ENCODE measurements around the gene SPG11.

The SPG11 gene

DNA sequence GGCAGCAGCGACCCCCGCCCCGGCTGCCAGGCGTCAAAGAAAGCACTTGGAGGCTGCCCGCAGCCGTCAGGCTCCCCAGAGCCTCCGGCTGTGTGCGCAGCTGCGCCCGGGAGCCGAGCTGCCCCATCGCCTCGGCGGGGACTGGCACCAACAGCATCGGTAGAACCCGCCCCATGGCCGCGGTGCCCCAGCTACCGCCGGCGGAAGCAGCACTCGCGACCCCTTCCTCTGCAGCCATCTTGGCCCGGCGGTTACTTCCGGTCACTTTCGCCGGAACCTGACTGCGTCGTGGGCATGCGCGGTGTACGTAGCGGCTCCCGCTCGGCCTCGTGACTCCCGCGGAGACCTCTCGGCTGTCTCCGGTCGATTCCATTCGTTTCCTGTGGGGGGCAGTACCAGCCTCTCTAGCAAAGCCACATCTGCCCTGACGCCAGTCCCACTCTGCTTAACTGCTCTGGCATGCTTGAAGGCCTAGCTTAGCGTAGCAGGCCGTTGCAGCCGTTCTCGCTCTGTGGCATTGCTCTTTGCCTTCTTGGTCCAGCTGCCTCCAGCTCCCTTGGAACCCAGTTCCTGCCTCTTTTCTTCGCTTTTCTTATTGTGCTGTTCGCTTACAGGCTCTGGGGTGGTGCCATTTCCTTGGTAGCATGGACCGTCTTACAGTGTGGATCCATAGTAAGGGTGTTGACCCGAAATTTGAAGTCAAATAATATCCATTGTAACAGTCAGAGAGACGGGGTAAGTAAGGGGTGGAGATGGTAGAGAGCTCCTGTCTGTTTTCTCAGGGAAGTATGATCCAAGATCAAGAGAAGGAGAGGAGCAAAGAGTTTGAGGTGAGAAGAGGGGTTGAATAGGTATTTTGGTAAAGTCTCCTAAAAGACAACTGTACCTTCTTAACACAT lies at the start of gene SPG11:
Gene SPG11, minus strand, starts transcription at position 253 of the 899 bp plus-strand sequence. Its CDS starts 15 bp downstream, at position 238.
- peak within 1 kb of the TSS; percentile 91 for H3K4me3 ChIP-seq (ENCODE audit: low read length)
- TF ChIP-seq, protein P1, sequence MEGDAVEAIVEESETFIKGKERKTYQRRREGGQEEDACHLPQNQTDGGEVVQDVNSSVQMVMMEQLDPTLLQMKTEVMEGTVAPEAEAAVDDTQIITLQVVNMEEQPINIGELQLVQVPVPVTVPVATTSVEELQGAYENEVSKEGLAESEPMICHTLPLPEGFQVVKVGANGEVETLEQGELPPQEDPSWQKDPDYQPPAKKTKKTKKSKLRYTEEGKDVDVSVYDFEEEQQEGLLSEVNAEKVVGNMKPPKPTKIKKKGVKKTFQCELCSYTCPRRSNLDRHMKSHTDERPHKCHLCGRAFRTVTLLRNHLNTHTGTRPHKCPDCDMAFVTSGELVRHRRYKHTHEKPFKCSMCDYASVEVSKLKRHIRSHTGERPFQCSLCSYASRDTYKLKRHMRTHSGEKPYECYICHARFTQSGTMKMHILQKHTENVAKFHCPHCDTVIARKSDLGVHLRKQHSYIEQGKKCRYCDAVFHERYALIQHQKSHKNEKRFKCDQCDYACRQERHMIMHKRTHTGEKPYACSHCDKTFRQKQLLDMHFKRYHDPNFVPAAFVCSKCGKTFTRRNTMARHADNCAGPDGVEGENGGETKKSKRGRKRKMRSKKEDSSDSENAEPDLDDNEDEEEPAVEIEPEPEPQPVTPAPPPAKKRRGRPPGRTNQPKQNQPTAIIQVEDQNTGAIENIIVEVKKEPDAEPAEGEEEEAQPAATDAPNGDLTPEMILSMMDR (IDR thresholded peaks at IDR 0.05; ENCODE audit: low read depth, low read length): peak; percentile 75
- no peak for TF ChIP-seq EZH2phosphoT487 (IDR thresholded peaks at IDR 0.05; ENCODE audit: low read depth)
- peaks cover 38% of the 10 kb centered on the region for H3K79me2 ChIP-seq (ENCODE audit: low read length)
- peak within 1 kb of the TSS; percentile 93 for H3K9ac ChIP-seq (ENCODE audit: low read length)
- peaks cover 6% of the 10 kb centered on the region for H3K36me3 ChIP-seq (replicated peaks; ENCODE audit: low read depth, low read length)
- peak within 1 kb of the TSS; percentile 93 for H3K4me2 ChIP-seq (ENCODE audit: low read length)
- peak within 1 kb of the TSS; percentile 88 for H2AFZ ChIP-seq (ENCODE audit: low read depth, low read length)
- peak within 1 kb of the TSS; percentile 88 for H3K27ac ChIP-seq (ENCODE audit: low read length)
- H3K4me1 ChIP-seq (ENCODE audit: low read length): peaks cover 54% of the 10 kb centered on the region
- no peaks in the 10 kb centered on the region for H4K20me1 ChIP-seq (ENCODE audit: insufficient read depth, low read length)
- no peaks in the 10 kb centered on the region for H3K9me3 ChIP-seq (ENCODE audit: insufficient read depth, low read length)
- no peaks in the 10 kb centered on the region for H3K27me3 ChIP-seq (ENCODE audit: low read depth, low read length)

GRCh38 chr15:44712346-44713005 lies 49.0 kb upstream of the SPG11 start:
- peak overlapping the region; percentile 96 for H3K4me3 ChIP-seq (ENCODE audit: low read length)
- H3K4me1 ChIP-seq (ENCODE audit: low read length): peaks cover 52% of the 10 kb centered on the region
- H3K9ac ChIP-seq (ENCODE audit: low read length): peak overlapping the region; percentile 99
- peaks cover 60% of the 10 kb centered on the region for H3K36me3 ChIP-seq (replicated peaks; ENCODE audit: low read depth, low read length)
- H3K4me2 ChIP-seq (ENCODE audit: low read length): peak overlapping the region; percentile 92
- no peaks in the 10 kb centered on the region for H3K27me3 ChIP-seq (ENCODE audit: low read depth, low read length)
- H4K20me1 ChIP-seq (ENCODE audit: insufficient read depth, low read length): peaks cover 57% of the 10 kb centered on the region
- H3K9me3 ChIP-seq (ENCODE audit: insufficient read depth, low read length): no peaks in the 10 kb centered on the region
- H2AFZ ChIP-seq (ENCODE audit: low read depth, low read length): no peak overlapping the region
- TF ChIP-seq, protein P1 (IDR thresholded peaks at IDR 0.05; ENCODE audit: low read depth, low read length): no peak
- TF ChIP-seq EZH2phosphoT487 (IDR thresholded peaks at IDR 0.05; ENCODE audit: low read depth): no peak
- H3K79me2 ChIP-seq (ENCODE audit: low read length): peaks cover 83% of the 10 kb centered on the region
- peak overlapping the region; percentile 96 for H3K27ac ChIP-seq (ENCODE audit: low read length)

GRCh38 chr15:44711743-44712345 lies 48.4 kb upstream of the SPG11 start:
- H3K4me2 ChIP-seq (ENCODE audit: low read length): peak overlapping the region; percentile 92
- no peaks in the 10 kb centered on the region for H3K27me3 ChIP-seq (ENCODE audit: low read depth, low read length)
- H2AFZ ChIP-seq (ENCODE audit: low read depth, low read length): no peak overlapping the region
- H3K4me3 ChIP-seq (ENCODE audit: low read length): peak overlapping the region; percentile 96
- H3K4me1 ChIP-seq (ENCODE audit: low read length): peaks cover 46% of the 10 kb centered on the region
- peak overlapping the region; percentile 99 for H3K9ac ChIP-seq (ENCODE audit: low read length)
- TF ChIP-seq EZH2phosphoT487 (IDR thresholded peaks at IDR 0.05; ENCODE audit: low read depth): no peak
- TF ChIP-seq, protein P1 (IDR thresholded peaks at IDR 0.05; ENCODE audit: low read depth, low read length): no peak
- H3K36me3 ChIP-seq (replicated peaks; ENCODE audit: low read depth, low read length): peaks cover 53% of the 10 kb centered on the region
- H3K9me3 ChIP-seq (ENCODE audit: insufficient read depth, low read length): no peaks in the 10 kb centered on the region
- H4K20me1 ChIP-seq (ENCODE audit: insufficient read depth, low read length): peaks cover 51% of the 10 kb centered on the region
- peaks cover 77% of the 10 kb centered on the region for H3K79me2 ChIP-seq (ENCODE audit: low read length)
- H3K27ac ChIP-seq (ENCODE audit: low read length): peak overlapping the region; percentile 96

Data from OCI-LY3 (cell line).